ENCODE results near the gene FAM241A. TPM values are rescaled to one million over a fixed set of nuclear protein-coding genes. Genes with fewer than 3 reads are reported as not detected.
"Not testable (repeated sequence)": the region's sequence is repeated elsewhere in the genome, so short reads cannot be mapped to it uniquely, and the experiment has no call there.

FAM241A gene
- total RNA-seq, 1 donor from 2014 or later: 0.19 TPM

DNA sequence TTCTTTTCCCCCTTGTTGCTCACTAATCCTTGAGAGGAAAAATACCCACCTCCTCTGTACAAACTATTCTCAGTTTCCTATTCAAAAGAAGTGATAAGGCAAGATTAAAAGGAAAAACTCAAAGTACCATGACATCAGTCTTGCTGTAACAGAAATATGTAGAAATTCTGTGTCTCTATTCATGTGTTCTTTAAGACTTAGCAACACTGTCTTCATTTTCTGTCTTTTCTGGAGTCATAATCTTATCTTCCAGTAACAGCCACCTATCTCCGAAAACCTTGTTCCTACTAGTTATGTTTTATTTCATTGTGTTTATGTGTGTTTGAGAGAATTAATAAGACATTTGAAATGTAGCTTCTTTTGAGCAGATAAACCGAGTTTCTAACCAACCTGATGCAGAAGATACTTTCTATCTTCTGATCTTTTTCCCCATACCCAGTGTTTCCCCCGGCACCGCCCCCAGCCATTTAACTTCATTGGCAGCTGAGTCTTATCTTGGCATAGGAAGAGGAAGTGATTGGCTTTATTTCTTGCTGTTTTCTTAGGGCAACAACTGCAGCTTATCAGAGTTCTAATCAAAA lies 8.0 kb downstream of the FAM241A start:
- H3K4me1 Mint-ChIP-seq (ENCODE audit: unreplicated experiment): no peaks in the 10 kb centered on the region
- H3K27ac Mint-ChIP-seq (ENCODE audit: unreplicated experiment): no peak overlapping the region
- H3K4me3 Mint-ChIP-seq (ENCODE audit: unreplicated experiment): no peak overlapping the region
- no peaks in the 10 kb centered on the region for H3K36me3 Mint-ChIP-seq (ENCODE audit: unreplicated experiment)
- peaks cover 43% of the 10 kb centered on the region for H3K27me3 Mint-ChIP-seq (ENCODE audit: unreplicated experiment)
- no peak for DNase-seq (ENCODE audit: extremely low spot score, unreplicated experiment)
- no peaks in the 10 kb centered on the region for H3K9me3 Mint-ChIP-seq (ENCODE audit: unreplicated experiment)
- TF ChIP-seq, protein P1, sequence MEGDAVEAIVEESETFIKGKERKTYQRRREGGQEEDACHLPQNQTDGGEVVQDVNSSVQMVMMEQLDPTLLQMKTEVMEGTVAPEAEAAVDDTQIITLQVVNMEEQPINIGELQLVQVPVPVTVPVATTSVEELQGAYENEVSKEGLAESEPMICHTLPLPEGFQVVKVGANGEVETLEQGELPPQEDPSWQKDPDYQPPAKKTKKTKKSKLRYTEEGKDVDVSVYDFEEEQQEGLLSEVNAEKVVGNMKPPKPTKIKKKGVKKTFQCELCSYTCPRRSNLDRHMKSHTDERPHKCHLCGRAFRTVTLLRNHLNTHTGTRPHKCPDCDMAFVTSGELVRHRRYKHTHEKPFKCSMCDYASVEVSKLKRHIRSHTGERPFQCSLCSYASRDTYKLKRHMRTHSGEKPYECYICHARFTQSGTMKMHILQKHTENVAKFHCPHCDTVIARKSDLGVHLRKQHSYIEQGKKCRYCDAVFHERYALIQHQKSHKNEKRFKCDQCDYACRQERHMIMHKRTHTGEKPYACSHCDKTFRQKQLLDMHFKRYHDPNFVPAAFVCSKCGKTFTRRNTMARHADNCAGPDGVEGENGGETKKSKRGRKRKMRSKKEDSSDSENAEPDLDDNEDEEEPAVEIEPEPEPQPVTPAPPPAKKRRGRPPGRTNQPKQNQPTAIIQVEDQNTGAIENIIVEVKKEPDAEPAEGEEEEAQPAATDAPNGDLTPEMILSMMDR (IDR thresholded peaks at IDR 0.05): no peak

DNA sequence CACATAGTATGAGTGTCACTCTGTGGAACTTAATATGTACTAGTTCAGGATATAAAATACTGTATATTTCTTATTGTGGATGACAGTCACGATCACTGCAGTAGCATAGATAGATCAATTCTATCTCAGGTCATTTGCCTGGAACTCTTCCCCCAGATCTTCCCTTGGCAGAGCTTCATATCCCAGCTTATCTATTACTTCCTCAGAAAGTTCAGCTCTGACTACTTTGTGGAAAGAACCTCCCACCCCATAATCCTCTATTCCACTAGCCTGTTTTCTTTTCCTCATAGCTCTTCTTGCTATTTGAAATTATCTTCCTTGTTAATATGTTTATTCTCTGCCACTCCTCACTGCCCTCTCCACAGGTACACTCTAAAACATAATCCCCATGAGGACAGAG lies 10.9 kb downstream of the FAM241A start:
- Mint-ChIP-seq H3K9me3 (ENCODE audit: unreplicated experiment) (peaks cover 4% of the 10 kb centered on the region), H3K27me3 (ENCODE audit: unreplicated experiment) (peaks cover 52% of the 10 kb centered on the region), H3K4me1 (ENCODE audit: unreplicated experiment) (no peaks in the 10 kb centered on the region), H3K27ac (ENCODE audit: unreplicated experiment) (no peak overlapping the region), H3K4me3 (ENCODE audit: unreplicated experiment) (no peak overlapping the region), H3K36me3 (ENCODE audit: unreplicated experiment) (no peaks in the 10 kb centered on the region)
- TF ChIP-seq, protein P1 (IDR thresholded peaks at IDR 0.05): no peak
- no peak for DNase-seq (ENCODE audit: extremely low spot score, unreplicated experiment)

DNA sequence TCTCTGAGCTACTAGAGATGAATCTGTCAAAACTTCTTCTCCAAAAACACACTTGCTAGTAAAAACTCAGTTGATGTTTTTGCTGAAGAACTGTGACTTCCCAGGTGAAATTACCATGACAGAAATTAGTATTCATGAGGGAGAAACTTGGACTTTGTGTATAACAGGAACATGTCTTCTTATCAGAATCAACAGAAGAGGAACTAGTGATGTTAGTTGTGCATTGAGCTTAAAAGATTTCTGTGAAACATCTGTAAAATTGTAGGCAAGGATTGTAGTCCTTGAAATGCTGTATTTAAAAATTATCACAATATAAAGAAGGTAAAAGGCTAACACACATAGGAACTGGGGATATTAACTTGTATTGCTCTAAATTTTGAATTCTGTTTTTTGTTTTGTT lies 11.3 kb downstream of the FAM241A start:
- TF ChIP-seq, protein P1 (IDR thresholded peaks at IDR 0.05): no peak
- no peak overlapping the region for H3K27ac Mint-ChIP-seq (ENCODE audit: unreplicated experiment)

DNA sequence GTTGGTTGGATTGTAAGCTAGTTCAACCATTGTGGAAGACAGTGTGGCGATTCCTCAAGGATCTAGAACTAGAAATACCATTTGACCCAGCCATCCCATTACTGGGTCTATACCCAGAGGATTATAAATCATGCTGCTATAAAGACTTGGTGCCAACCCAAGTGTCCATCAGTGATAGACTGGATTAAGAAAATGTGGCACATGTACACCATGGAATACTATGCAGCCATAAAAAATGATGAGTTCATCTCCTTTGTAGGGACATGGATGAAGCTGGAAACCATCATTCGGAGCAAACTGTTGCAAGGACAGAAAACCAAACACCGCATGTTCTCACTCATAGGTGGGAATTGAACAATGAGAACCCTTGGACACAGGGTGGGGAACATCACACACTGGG lies 18.5 kb downstream of the FAM241A start:
- not testable (repeated sequence) for DNase-seq (ENCODE audit: extremely low spot score, unreplicated experiment); H3K9me3 Mint-ChIP-seq (ENCODE audit: unreplicated experiment); H3K27ac Mint-ChIP-seq (ENCODE audit: unreplicated experiment); H3K4me3 Mint-ChIP-seq (ENCODE audit: unreplicated experiment); H3K4me1 Mint-ChIP-seq (ENCODE audit: unreplicated experiment); H3K36me3 Mint-ChIP-seq (ENCODE audit: unreplicated experiment)
- peaks cover 13% of the 10 kb centered on the region for H3K27me3 Mint-ChIP-seq (ENCODE audit: unreplicated experiment)

More for the DNA sequence above, 11.3 kb downstream of the FAM241A start:
- Mint-ChIP-seq H3K4me3 (ENCODE audit: unreplicated experiment) (no peak overlapping the region), H3K9me3 (ENCODE audit: unreplicated experiment) (peaks cover 9% of the 10 kb centered on the region), H3K27me3 (ENCODE audit: unreplicated experiment) (peaks cover 50% of the 10 kb centered on the region), H3K4me1 (ENCODE audit: unreplicated experiment) (no peaks in the 10 kb centered on the region), H3K36me3 (ENCODE audit: unreplicated experiment) (no peaks in the 10 kb centered on the region)
- DNase-seq (ENCODE audit: extremely low spot score, unreplicated experiment): no peak

DNA sequence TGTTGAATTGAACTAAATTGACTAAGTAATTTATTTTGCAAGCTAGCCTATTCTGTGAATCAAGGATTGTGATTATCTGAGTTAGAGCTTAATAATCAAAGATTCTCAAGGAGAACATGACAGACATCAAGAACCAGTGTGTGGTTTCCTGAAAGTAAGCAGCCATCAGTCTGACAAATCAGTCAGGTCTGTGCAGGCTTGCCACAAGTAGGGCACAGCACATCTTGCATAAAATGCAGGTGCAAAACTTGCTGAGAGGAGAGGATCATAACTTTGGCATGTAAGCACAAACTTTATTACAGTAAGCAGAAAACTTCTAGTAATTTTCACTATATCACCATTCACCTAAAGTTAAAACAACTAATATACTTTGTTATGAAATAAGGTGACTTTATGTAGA lies 22.5 kb downstream of the FAM241A start:
- H3K27ac Mint-ChIP-seq (ENCODE audit: unreplicated experiment): no peak overlapping the region
- TF ChIP-seq, protein P1 (IDR thresholded peaks at IDR 0.05): no peak
- H3K9me3 Mint-ChIP-seq (ENCODE audit: unreplicated experiment): no peaks in the 10 kb centered on the region
- H3K27me3 Mint-ChIP-seq (ENCODE audit: unreplicated experiment): no peaks in the 10 kb centered on the region
- H3K4me1 Mint-ChIP-seq (ENCODE audit: unreplicated experiment): peaks cover 9% of the 10 kb centered on the region
- no peak for DNase-seq (ENCODE audit: extremely low spot score, unreplicated experiment)
- no peak overlapping the region for H3K4me3 Mint-ChIP-seq (ENCODE audit: unreplicated experiment)
- H3K36me3 Mint-ChIP-seq (ENCODE audit: unreplicated experiment): no peaks in the 10 kb centered on the region

Data from osteocyte (in vitro differentiated cells).